NCI-H128 (cell line): ENCODE measurements around the gene NINJ1.
"Not testable (repeated sequence)": the region's sequence is repeated elsewhere in the genome, so short reads cannot be mapped to it uniquely, and the experiment has no call there.

Source experiments
- DNase-seq: peaks from one replicate; lab custom pipeline; 2025; ENCODE audit not compliant: unreplicated experiment; lab: John Stamatoyannopoulos, UW

NINJ1 gene

GRCh38 chr9:93120846-93121315 is 13.2 kb downstream of the NINJ1 start:
- DNase-seq = no peak

- DNase-seq = no peak
Observed at GRCh38 chr9:93119953-93120845, 13.9 kb downstream of the NINJ1 start.

- no peak for DNase-seq
Observed at GRCh38 chr9:93119703-93119952, 14.4 kb downstream of the NINJ1 start.

- DNase-seq = no peak
Observed at GRCh38 chr9:93118863-93119702, 15.0 kb downstream of the NINJ1 start.

DNA sequence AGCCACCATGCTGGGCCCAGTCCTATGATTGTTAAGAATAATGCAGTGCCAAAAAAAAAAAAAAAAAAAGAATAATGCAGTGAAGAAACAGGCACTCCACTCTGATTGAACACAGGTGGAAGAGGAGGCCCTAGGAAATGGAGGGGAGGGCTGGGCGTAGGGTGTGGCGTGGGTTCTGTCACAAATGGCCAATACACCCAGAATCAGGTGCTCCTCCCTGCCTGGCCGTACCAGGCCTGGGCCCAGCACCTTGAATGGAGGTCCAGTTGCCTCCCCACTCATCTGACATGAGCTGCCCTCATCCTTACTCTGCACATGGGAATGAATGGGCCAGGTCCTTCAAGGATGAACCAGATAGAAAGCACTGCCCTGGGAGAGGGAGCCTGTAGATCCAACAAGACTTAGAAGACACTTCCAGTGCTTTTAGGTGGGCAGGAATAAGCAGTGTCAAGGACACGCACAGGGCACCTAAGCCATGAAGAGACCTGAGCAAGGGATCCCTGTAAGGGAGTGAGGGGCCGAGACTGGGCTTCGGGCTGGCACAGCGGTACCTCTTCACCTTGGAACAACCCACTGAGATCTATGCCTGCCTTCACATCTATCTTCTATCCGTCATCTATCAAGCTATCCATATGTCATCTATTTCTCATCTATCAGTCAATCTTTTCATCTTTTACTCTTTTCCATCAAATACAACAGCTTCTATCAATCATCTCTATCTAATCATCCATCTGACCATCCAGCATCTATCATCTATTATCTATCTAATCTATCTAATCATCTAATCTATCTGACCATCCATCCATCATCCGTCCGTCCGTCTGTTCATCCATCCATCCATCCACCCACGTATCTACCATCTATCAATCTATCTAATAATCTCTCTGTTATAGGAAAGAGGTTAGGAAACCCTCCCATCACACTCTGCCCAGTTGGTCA is 15.9 kb downstream of the NINJ1 start:
- no peak for DNase-seq

DNA sequence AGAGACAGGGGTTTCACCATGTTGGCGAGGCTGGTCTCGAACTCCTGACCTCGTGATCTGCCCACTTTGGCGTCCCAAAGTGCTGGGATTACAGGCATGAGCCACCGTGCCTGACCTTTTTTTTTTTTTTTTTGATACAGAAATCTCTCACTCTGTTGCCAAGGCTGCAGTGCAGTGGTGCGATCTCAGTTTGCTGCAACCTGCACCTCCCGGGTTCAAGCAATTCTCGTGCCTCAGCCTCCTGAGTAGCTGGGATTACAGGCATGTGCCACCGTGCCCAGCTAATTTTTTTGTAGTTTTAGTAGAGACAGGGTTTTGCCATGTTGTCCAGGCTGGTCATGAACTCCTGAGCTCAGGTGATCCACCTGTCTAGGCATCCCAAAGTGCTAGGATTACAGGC is 16.5 kb downstream of the NINJ1 start:
- DNase-seq = not testable (repeated sequence)

GRCh38 chr9:93116072-93116961 is 17.7 kb downstream of the NINJ1 start:
- no peak for DNase-seq

DNA sequence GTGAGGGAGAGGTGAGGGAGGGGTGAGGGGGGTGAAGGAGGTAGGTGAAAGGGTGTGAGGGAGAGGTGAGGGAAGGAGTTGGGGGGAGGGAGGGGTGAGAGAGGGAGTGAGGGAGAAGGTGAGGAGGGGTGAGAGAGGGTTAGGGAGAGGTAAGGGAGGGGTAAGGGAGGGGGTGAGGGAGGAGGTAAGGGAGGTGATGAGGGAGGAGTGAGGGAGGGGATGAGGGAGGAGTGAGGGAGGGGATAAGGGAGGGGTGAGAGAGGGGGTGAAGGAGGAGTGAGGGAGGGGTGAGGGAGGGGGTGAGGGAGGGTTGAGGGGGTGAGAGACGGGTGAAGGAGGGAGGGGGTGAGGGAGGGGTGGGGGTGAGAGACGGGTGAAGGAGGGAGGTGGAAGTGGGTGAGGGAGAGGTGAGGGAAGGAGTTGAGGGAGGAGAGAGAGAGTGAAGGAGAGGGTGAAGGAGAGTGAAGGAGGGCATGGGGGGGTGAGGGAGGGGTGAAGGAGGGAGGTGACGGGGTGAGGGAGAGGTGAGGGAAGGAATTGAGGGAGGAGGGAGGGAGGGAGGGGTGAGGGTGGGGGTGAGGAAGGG is 18.5 kb downstream of the NINJ1 start:
- DNase-seq = no peak

- DNase-seq = no peak
Observed at GRCh38 chr9:93114984-93115335, 19.1 kb downstream of the NINJ1 start.

- DNase-seq = no peak
Observed at GRCh38 chr9:93114169-93114983, 19.7 kb downstream of the NINJ1 start.

DNA sequence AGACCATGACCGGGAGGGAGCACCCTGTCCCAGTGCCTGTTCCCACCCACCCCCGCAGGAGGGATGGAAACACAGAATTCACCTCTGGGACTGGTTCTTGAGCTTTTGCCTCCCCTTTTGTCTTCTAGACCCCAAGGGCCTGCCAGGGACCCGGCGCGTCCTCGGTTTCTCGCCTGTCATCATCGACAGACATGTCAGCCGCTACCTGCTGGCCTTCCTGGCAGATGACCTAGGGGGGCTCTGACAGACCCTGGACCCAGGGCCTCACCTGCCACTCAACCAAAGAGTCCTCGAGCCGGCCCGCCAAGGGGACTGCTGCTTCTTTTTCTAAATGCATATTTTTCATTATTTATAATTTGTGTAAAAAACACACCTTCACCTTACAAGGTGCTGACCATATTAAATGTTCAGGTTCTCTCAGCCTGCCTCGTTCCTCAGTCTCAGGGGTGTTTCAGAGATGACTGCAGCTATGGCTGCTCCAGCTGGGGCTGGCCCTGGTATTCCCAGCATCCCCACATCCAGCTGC is 21.1 kb downstream of the NINJ1 start:
- no peak for DNase-seq

GRCh38 chr9:93112116-93112863 is 21.8 kb downstream of the NINJ1 start:
- DNase-seq = no peak

DNA sequence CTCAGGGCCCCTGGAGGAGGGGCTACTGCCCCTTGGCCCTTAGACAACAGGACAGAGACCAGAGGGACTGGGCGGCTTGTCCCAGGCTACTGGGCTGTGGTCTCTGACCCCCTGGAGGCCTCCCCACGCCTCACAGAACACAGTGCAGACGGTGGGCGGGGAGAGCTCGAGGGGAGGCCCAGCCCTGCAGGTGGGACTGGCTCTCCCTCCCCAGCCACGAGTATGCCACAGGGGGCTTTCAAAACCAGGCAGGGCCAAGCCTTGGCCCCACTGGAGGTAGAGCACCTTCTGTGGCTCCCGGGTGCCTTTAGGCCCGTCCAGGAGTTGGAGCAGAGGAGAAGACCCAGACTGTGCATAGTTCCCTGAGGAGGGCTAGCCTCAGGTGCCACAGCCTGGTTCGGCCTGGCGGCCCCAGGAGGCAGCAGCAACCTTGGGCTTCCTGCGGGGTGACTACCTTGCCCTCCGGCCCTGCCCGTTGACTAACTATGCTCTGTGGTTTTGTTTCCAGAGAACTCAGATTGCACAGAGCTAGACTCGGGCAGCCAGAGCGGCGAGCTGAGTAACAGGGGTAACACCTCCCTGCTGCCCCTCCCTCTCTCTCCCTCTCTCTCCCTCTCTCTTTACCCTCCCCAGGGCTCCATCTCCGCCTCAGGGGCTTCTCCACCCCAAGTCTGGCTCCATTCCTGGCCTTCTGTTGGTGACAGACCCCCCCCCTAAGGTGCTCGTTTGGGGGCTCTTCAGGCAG is 22.5 kb downstream of the NINJ1 start:
- no peak for DNase-seq

GRCh38 chr9:93111001-93111370 is 23.1 kb downstream of the NINJ1 start:
- no peak for DNase-seq

GRCh38 chr9:93110311-93110855 is 23.7 kb downstream of the NINJ1 start:
- DNase-seq = no peak

GRCh38 chr9:93108291-93109041 is 25.6 kb downstream of the NINJ1 start:
- no peak for DNase-seq

DNA sequence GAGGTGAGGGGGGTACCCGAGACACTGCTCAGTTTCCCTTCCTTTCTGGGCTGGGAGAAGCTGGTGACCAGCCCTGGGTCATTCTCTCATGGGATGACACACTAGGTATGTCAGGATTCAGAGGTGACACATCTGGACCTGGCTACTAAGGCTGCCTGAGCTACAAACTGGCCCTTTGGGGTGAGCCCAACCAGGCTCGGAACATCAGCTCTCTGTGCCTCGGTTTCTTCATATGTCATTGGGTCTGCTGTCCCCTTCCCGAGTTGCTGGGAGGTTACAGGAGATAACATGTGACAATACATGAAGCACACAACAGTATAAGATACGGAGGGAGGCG is 26.3 kb downstream of the NINJ1 start:
- DNase-seq = no peak
